ENCODE results near the gene PBX3. TPM values are rescaled to one million over a fixed set of nuclear protein-coding genes. Genes with fewer than 3 reads are reported as not detected.

The PBX3 gene
- total and polyA plus RNA-seq, 9 of the 15 experiments (the other 6 are each of a cell fraction or from before 2014, with no cell fraction given), result 0.14 to 5.8 (median 0.92) TPM

GRCh38 chr9:125746017-125746773 lies 978 bp upstream of the PBX3 start (continued):
- no peak for TF ChIP-seq ETV5 (CRISPR knock-in tag; IDR thresholded peaks at IDR 0.05; ENCODE audit: low read depth)
- TF ChIP-seq JUNB (CRISPR knock-in tag; conservative IDR thresholded peaks at IDR 0.05), result no peak
- no peak for TF ChIP-seq LEF1 (IDR thresholded peaks at IDR 0.05)
- TF ChIP-seq DIDO1 (tag; IDR thresholded peaks at IDR 0.05; ENCODE audit: low read depth), result no peak
- no peak for TF ChIP-seq GTF2E2 (tag; IDR thresholded peaks at IDR 0.05)
- TF ChIP-seq, protein P1, sequence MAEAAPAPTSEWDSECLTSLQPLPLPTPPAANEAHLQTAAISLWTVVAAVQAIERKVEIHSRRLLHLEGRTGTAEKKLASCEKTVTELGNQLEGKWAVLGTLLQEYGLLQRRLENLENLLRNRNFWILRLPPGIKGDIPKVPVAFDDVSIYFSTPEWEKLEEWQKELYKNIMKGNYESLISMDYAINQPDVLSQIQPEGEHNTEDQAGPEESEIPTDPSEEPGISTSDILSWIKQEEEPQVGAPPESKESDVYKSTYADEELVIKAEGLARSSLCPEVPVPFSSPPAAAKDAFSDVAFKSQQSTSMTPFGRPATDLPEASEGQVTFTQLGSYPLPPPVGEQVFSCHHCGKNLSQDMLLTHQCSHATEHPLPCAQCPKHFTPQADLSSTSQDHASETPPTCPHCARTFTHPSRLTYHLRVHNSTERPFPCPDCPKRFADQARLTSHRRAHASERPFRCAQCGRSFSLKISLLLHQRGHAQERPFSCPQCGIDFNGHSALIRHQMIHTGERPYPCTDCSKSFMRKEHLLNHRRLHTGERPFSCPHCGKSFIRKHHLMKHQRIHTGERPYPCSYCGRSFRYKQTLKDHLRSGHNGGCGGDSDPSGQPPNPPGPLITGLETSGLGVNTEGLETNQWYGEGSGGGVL (CRISPR knock-in tag; IDR thresholded peaks at IDR 0.05), result no peak
- TF ChIP-seq PURB (CRISPR knock-in tag; IDR thresholded peaks at IDR 0.05; ENCODE audit: low read depth), result no peak
- no peak for TF ChIP-seq ZNF121 (CRISPR knock-in tag; conservative IDR thresholded peaks at IDR 0.05)
- no peak for TF ChIP-seq KAT7 (CRISPR knock-in tag; IDR thresholded peaks at IDR 0.05; ENCODE audit: borderline replicate concordance)
- TF ChIP-seq CHAMP1 (IDR thresholded peaks at IDR 0.05), result no peak
- no peak for TF ChIP-seq ELK3 (CRISPR knock-in tag; IDR thresholded peaks at IDR 0.05)
- TF ChIP-seq SMAD3 (CRISPR knock-in tag; conservative IDR thresholded peaks at IDR 0.05), result no peak
- TF ChIP-seq, protein P2, sequence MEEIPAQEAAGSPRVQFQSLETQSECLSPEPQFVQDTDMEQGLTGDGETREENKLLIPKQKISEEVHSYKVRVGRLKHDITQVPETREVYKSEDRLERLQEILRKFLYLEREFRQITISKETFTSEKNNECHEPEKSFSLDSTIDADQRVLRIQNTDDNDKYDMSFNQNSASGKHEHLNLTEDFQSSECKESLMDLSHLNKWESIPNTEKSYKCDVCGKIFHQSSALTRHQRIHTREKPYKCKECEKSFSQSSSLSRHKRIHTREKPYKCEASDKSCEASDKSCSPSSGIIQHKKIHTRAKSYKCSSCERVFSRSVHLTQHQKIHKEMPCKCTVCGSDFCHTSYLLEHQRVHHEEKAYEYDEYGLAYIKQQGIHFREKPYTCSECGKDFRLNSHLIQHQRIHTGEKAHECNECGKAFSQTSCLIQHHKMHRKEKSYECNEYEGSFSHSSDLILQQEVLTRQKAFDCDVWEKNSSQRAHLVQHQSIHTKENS (CRISPR knock-in tag; IDR thresholded peaks at IDR 0.05), result no peak
- TF ChIP-seq SP1 (CRISPR knock-in tag; IDR thresholded peaks at IDR 0.05), result 0 out of 2 replicates have a peak, but pooled peaks have one; percentile 42
- TF ChIP-seq ZNF124 (CRISPR knock-in tag; IDR thresholded peaks at IDR 0.05), result no peak
- no peak for TF ChIP-seq ARID1B (IDR thresholded peaks at IDR 0.05)
- TF ChIP-seq DDX20 (tag; IDR thresholded peaks at IDR 0.05; ENCODE audit: low read depth), result no peak
- no peak for TF ChIP-seq SRSF9 (IDR thresholded peaks at IDR 0.05; ENCODE audit: borderline replicate concordance, low read depth, low read length)
- TF ChIP-seq SRSF3 (IDR thresholded peaks at IDR 0.05; ENCODE audit: insufficient read depth, low read length), result no peak
- no peak for TF ChIP-seq ZC3H4 (CRISPR knock-in tag; IDR thresholded peaks at IDR 0.05; ENCODE audit: borderline replicate concordance)
- no peak for TF ChIP-seq ZNF551 (CRISPR knock-in tag; IDR thresholded peaks at IDR 0.05)
- TF ChIP-seq SMAD1 (IDR thresholded peaks at IDR 0.05; ENCODE audit: low read depth, low read length, partially characterized antibody), result no peak
